Right renal pelvis (tissue), 4 donors: ENCODE measurements around the gene CLEC12A. TPM values are rescaled to one million over a fixed set of nuclear protein-coding genes. Genes with fewer than 3 reads are reported as not detected.
"Not testable (repeated sequence)": the region's sequence is repeated elsewhere in the genome, so short reads cannot be mapped to it uniquely, and the experiment has no call there.

Experiments
- DNase-seq, 4 donors: peaks; one replicate each; pipeline ENCODE4 v3.0.0-alpha.2; 2013; ENCODE audit warnings: low read depth in 4 of 4, low spot score in 3 of 4, missing footprints in 1 of 4
- polyA plus RNA-seq, 4 donors: library from polyadenylated mRNA; unstranded; fragments of 120-200 nt; gene quantifications; one replicate each; pipeline ENCODE4 v1.2.1, GENCODE V29; 2013; ENCODE audit not compliant: insufficient read length in 4 of 4

Gene CLEC12A
- polyA plus RNA-seq, 4 donors: 0.74 to 1.5 (median 1.1) TPM

GRCh38 chr12:9961901-9962300 is 9.3 kb upstream of the CLEC12A start:
- DNase-seq: no peak

- no peak for DNase-seq
Measured at GRCh38 chr12:9969673-9970072, 1.5 kb upstream of the CLEC12A start.

GRCh38 chr12:9973949-9974348 is 2.7 kb downstream of the CLEC12A start:
- no peak for DNase-seq

- not testable (repeated sequence) for DNase-seq
Measured at GRCh38 chr12:9974731-9975130, 3.5 kb downstream of the CLEC12A start.

GRCh38 chr12:9975614-9976013 is 4.4 kb downstream of the CLEC12A start:
- no peak for DNase-seq

GRCh38 chr12:9976626-9977025 is 5.4 kb downstream of the CLEC12A start:
- not testable (repeated sequence) for DNase-seq

- no peak for DNase-seq
Measured at GRCh38 chr12:9977916-9978315, 6.7 kb downstream of the CLEC12A start.

GRCh38 chr12:9980126-9980525 is 8.9 kb downstream of the CLEC12A start:
- DNase-seq: no peak

GRCh38 chr12:9991876-9992275 is 20.7 kb downstream of the CLEC12A start:
- no peak for DNase-seq

- no peak for DNase-seq
Measured at GRCh38 chr12:9992296-9992695, 21.1 kb downstream of the CLEC12A start.

- no peak for DNase-seq
Measured at GRCh38 chr12:9999016-9999415, 27.8 kb downstream of the CLEC12A start, which contains the start of gene CLEC1B. Gene CLEC1B, minus strand, starts transcription at chr12:9999121. Its CDS starts 21 bp downstream, at chr12:9999100.

- DNase-seq: no peak
Measured at GRCh38 chr12:10001171-10001776, 30.1 kb downstream of the CLEC12A start.

- DNase-seq: no peak
Measured at GRCh38 chr12:10012630-10013330, 41.6 kb downstream of the CLEC12A start.

GRCh38 chr12:10015450-10015849 is 44.2 kb downstream of the CLEC12A start:
- DNase-seq: no peak

GRCh38 chr12:10016881-10017280 is 45.7 kb downstream of the CLEC12A start:
- DNase-seq: no peak

GRCh38 chr12:10018386-10018785 is 47.2 kb downstream of the CLEC12A start:
- DNase-seq: no peak

- no peak for DNase-seq
Measured at GRCh38 chr12:10021342-10021741, 50.1 kb downstream of the CLEC12A start.

- no peak for DNase-seq
Measured at GRCh38 chr12:10025236-10025635, 54.0 kb downstream of the CLEC12A start.

- not testable (repeated sequence) for DNase-seq
Measured at GRCh38 chr12:10026666-10027065, 55.5 kb downstream of the CLEC12A start.

- DNase-seq: no peak
Measured at GRCh38 chr12:10027311-10027710, 56.1 kb downstream of the CLEC12A start.

- DNase-seq: no peak
Measured at GRCh38 chr12:10027721-10028120, 56.5 kb downstream of the CLEC12A start.

GRCh38 chr12:10030446-10030845 is 59.2 kb downstream of the CLEC12A start, which contains the start of gene CLEC9A:
Gene CLEC9A, plus strand, starts transcription at chr12:10030682. Its CDS starts 22,006 bp downstream, at chr12:10052688.
- DNase-seq: no peak
